G401.6 (cell line): ENCODE data around the gene FBXW2.
"Not testable (repeated sequence)": the region's sequence is repeated elsewhere in the genome, so short reads cannot be mapped to it uniquely, and the experiment has no call there.

ENCODE experiments used
- FAIRE-seq: peaks from 2 replicates; lab custom pipeline; 2012; peaks lifted over from hg19 to GRCh38; lab: Jason Lieb, UNC

FBXW2 gene

GRCh38 chr9:120792898-120793765 lies at the start of gene FBXW2:
TSS of gene FBXW2 (minus strand) at chr9:120793416. CDS start at chr9:120788258, 5,158 bp downstream.
- no peak for FAIRE-seq

GRCh38 chr9:120841930-120842684 lies 48.9 kb upstream of the FBXW2 start:
- FAIRE-seq, result no peak

DNA sequence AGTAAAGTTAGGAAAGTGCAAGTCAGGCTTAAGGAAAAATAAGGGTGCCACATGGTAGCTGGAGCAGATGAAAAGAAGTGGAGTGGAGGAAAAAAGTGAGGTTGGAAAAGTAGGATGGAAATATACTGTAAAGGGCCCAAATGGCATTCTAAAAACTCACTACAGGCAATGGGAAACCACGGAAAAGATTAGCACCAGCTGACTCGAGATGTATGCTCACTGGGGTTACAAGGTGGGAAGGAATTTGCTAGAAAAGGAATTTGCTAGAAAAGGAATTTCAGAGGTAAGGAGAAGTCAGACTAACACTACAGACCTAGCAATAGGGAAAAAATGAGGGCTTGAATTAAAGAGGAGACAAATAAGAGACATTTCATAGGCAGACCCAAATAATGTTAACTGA lies 45.9 kb upstream of the FBXW2 start:
- no peak for FAIRE-seq

- FAIRE-seq, result no peak
Measured at GRCh38 chr9:120837921-120838320, 44.7 kb upstream of the FBXW2 start.

DNA sequence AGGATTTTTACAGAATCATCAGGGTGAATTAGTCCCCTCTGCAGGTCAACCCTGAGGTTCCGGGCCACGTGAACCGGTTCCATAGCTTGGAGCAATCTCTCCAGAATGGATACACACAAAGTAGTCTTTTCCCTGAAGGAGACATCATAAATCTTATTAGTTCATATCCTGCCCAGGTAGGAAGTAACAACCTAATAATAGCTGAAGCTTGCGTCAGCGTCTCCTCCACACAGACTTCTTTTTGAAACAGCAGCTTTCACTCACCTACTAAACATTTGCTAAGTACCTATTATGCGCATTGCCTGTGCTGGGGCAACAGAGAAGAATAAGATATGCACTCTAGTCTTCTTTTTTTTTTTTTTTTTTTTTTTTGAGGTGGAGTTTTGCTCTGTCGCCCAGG lies 40.1 kb upstream of the FBXW2 start:
- FAIRE-seq, result no peak

DNA sequence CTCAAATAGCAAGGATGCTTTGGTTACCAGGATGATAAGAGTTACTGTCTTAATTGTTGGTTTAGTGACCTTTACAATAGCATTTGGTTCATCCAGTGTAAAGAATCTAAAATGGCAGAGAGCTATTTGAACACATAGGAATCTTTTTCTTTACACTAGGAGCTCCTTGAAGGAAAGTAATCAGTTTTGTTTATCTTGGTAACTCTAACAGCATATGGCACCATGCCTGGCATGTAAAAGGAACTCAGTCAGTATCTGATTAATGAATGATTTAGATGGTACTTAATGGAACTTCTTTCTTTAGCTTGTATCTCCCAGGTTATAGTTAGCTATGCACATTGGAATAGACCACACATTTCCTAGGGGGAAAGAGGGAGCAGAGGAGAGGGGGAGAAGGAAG lies 39.6 kb upstream of the FBXW2 start:
- no peak for FAIRE-seq

- no peak for FAIRE-seq
Measured at GRCh38 chr9:120830865-120831264, 37.6 kb upstream of the FBXW2 start.

DNA sequence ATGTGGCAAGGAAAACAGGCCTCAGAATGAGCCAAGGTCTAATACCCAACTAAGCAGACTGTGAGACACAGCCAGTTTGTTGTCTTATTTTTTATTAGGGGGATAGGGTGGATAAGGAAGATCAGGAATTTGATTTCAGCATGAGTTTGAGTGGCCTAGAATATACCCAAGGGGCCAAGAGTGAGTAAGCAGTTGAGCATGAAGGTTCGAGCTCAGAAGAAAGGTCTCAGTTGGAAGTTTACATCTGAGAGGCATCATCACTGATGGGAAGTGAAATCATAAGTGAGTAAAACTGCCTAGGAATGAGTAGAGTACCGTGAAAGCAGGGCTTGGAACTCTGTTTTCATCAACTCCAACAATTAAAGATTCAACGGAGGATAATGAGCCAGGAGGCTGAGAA lies 36.9 kb upstream of the FBXW2 start:
- FAIRE-seq, result no peak

- FAIRE-seq, result no peak
Measured at GRCh38 chr9:120829650-120830049, 36.4 kb upstream of the FBXW2 start.

DNA sequence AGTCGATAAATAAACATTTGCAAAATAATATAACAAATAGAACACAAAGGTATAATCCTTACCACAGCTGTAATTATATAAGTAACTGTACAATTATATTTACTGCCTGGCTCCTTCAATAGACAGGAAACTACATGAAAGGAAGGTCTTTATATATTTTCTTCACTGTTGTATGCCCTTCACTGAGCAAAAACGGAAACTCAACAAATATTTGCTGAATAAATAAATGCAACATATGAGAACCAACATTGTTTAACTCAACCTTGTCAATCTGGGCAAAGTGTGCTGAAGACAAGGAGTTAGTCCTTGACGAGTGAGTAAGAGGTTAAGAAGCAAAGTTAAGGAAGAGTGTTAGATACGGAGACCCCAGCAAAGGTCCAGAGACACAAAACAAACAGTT lies 26.9 kb upstream of the FBXW2 start:
- no peak for FAIRE-seq

DNA sequence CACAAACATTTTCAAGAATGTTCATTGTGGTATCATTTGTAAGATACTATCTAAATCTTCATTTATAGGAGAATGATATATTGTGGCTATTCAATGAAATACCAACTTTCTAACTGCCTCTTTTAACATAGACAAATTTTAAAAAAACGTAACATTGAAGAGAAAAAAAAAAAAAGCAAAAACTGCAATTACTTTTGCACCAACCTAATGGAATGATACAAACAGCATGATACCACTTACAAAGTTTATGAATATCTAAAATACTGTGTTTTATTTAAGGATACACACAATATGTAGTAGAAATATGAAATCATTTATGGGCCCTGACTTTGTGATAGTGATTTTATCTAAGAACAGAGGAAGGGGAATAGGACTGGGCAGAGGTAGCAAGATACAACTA lies 25.4 kb upstream of the FBXW2 start:
- no peak for FAIRE-seq

DNA sequence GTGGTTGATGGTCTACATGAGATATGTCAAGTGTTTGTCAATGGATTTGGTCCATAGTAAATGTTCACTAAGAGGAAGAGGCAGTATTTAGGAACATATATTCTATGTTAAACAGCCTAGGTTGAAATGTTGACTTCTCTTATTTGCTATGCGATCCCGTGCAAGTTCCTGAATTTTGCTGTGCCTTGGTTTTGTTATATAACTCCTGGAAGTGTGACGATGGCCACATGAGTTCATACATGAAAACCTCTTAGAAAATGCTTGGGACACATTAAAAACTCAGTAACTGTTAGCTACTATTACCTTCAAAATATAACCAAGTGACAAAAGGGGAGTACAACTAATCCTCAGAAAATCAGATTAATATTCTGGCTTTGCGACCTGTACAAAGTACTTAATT lies 21.9 kb upstream of the FBXW2 start:
- FAIRE-seq, result no peak

- no peak for FAIRE-seq
Measured at GRCh38 chr9:120808931-120809330, 15.7 kb upstream of the FBXW2 start.

GRCh38 chr9:120807607-120808379 lies 14.6 kb upstream of the FBXW2 start:
- peak; percentile 11 for FAIRE-seq

DNA sequence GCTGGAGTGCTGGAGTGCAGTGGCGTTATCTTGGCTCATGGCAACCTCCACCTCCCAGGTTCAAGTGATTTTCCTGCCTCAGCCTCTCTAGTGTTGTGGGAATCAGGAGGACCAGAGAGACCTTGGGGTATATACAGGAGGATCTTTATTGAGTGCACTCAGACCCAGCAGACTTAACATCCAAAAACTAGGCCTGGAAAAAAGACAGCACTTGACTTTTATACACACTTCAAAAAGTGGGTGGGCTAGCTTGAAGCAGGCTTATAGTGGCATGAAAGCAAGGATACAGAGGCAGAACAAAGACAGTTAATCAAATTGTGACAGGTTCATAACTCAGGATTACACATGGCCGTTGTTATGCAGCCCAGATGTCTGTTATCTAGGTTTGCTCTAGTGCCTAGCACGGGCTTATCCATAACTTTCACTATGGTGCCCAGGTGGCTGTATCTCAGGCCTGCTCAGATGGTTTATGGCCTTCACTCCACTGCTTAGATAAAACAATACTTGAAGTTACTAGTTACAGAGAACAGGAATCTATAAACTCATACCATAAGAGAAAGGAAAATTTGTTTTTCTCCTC lies 11.7 kb upstream of the FBXW2 start:
- FAIRE-seq, result not testable (repeated sequence)

DNA sequence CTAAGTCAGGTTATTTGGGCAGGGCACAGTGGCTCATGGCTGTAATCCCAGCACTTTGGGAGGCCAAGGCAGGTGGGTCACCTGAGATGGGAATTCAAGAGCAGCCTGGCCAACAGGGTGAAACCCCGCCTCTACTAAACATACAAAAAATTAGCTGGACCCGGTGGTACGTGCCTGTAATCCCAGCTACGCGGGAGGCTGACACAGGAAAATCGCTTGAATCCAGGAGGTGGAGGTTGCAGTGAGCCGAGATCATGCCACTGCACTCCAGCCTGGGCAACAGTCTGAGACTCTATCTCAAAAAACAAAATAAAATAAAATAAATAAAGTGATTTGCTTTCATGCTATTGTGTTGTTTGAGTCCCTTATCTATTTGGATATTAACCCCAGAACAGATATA lies 8.2 kb upstream of the FBXW2 start:
- FAIRE-seq, result no peak

- no peak for FAIRE-seq
Measured at GRCh38 chr9:120791161-120791560, 2.1 kb downstream of the FBXW2 start.

GRCh38 chr9:120787933-120788332 lies 5.3 kb downstream of the FBXW2 start:
- no peak for FAIRE-seq

GRCh38 chr9:120783602-120784047 lies 9.6 kb downstream of the FBXW2 start:
- no peak for FAIRE-seq

GRCh38 chr9:120781236-120781635 lies 12.0 kb downstream of the FBXW2 start:
- no peak for FAIRE-seq

GRCh38 chr9:120780367-120780766 lies 12.8 kb downstream of the FBXW2 start:
- no peak for FAIRE-seq

GRCh38 chr9:120779227-120779626 lies 14.0 kb downstream of the FBXW2 start:
- FAIRE-seq, result no peak
